SU-DHL-6 (cell line): ENCODE results near the gene NAA38.

Source experiments
- H2AFZ ChIP-seq: fragments of 200-600 bp; sonication (generic); 2 replicates; pipeline ENCODE4 v1.6.1; 2014; ENCODE audit warnings: low read depth, mild to moderate bottlenecking, moderate library complexity, mixed read lengths, antibody characterized with exemption, low read length; ENCODE audit not compliant: severe bottlenecking
- H3F3A ChIP-seq: fragments of 200-600 bp; shearing (Covaris generic); 2 replicates; pipeline ENCODE4 v1.6.0; 2016; ENCODE audit warnings: antibody characterized with exemption, mild to moderate bottlenecking; ENCODE audit not compliant: insufficient read depth
- H3K27ac ChIP-seq: fragments of 200-600 bp; sonication (generic); 2 replicates; pipeline ENCODE4 v1.5.1; 2016; ENCODE audit warnings: low read depth, mild to moderate bottlenecking, low read length, moderate library complexity, mixed read lengths
- H3K27me3 ChIP-seq: fragments of 200-600 bp; sonication (generic), shearing (Covaris generic); 2 replicates; pipeline ENCODE4 v1.6.0; 2014; ENCODE audit warnings: mild to moderate bottlenecking, low read length
- H3K36me3 ChIP-seq: fragments of 200-600 bp; sonication (generic); 2 replicates; pipeline ENCODE4 v1.6.1; 2014; ENCODE audit warnings: mild to moderate bottlenecking, low read length, mixed read lengths
- H3K4me2 ChIP-seq: fragments of 300-600, 200-600 bp; shearing (Covaris generic), sonication (generic); 2 replicates; pipeline ENCODE4 v1.6.0; 2014; ENCODE audit warnings: low read length, low read depth, mild to moderate bottlenecking; ENCODE audit not compliant: poor library complexity, severe bottlenecking
- H3K4me3 ChIP-seq: fragments of 200-600 bp; sonication (generic); 2 replicates; pipeline ENCODE4 v1.5.1; 2014; ENCODE audit warnings: antibody characterized with exemption, low read length, mild to moderate bottlenecking, mixed read lengths; ENCODE audit not compliant: insufficient read depth, poor library complexity, severe bottlenecking
- H3K79me2 ChIP-seq: fragments of 200-600 bp; sonication (generic); 2 replicates; pipeline ENCODE4 v1.6.1; 2014; ENCODE audit warnings: mild to moderate bottlenecking, low read length, moderate library complexity; ENCODE audit not compliant: insufficient read depth
- H3K9ac ChIP-seq: fragments of 200-600 bp; sonication (generic); 2 replicates; pipeline ENCODE4 v1.7.0; 2014; ENCODE audit warnings: mild to moderate bottlenecking, low read length
- H3K9me2 ChIP-seq: fragments of 200-600 bp; sonication (generic); replicated peaks from 2 replicates; pipeline ENCODE4 v1.6.1; 2014; ENCODE audit warnings: low read length; ENCODE audit not compliant: insufficient read depth
- H3K9me3 ChIP-seq: fragments of 200-600 bp; sonication (generic); 2 replicates; pipeline ENCODE4 v1.6.1; 2014; ENCODE audit warnings: low read length, mixed read lengths; ENCODE audit not compliant: insufficient read depth
- H4K20me1 ChIP-seq: fragments of 200-600 bp; sonication (generic); 2 replicates; pipeline ENCODE4 v1.6.1; 2014; ENCODE audit warnings: low read depth, mild to moderate bottlenecking, antibody characterized with exemption, low read length, moderate library complexity, mixed read lengths
- CTCF ChIP-seq: fragments of 200-600 bp; sonication (generic); IDR thresholded peaks from one replicate; pipeline ENCODE4 v1.5.1; 2017; ENCODE audit warnings: antibody characterized with exemption, mild to moderate bottlenecking, low read length, moderate library complexity; ENCODE audit not compliant: insufficient read depth, poor library complexity, severe bottlenecking
- EZH2phosphoT487 ChIP-seq: fragments of 200-600 bp; sonication (generic), shearing (Covaris generic); conservative IDR thresholded peaks from 2 replicates; pipeline ENCODE4 v1.6.1; 2018; ENCODE audit warnings: mild to moderate bottlenecking, antibody characterized with exemption, low read length, moderate library complexity, mixed read lengths

NAA38 gene

GRCh38 chr17:7887482-7888183, 30.3 kb upstream of the NAA38 start:
- Histone ChIP-seq H3K27me3 (no peaks in the 10 kb centered on the region), H3K9me3 (no peaks in the 10 kb centered on the region), H4K20me1 (no peaks in the 10 kb centered on the region), H3K4me3 (peak overlapping the region; percentile 77), H3F3A (peaks cover 28% of the 10 kb centered on the region), H3K4me2 (peak overlapping the region; percentile 86), H3K36me3 (no peaks in the 10 kb centered on the region), H3K9me2 (no peaks in the 10 kb centered on the region), H3K27ac (peak overlapping the region; percentile 85), H2AFZ (peak overlapping the region; percentile 68), H3K9ac (peak overlapping the region; percentile 85), H3K79me2 (peaks cover 44% of the 10 kb centered on the region)
- TF ChIP-seq EZH2phosphoT487, result no peak
- TF ChIP-seq CTCF, result no peak

- Histone ChIP-seq H3K36me3 (no peaks in the 10 kb centered on the region), H4K20me1 (no peaks in the 10 kb centered on the region), H3K79me2 (peaks cover 49% of the 10 kb centered on the region), H3K27ac (peak overlapping the region; percentile 85), H2AFZ (no peak overlapping the region), H3F3A (peaks cover 34% of the 10 kb centered on the region), H3K9me2 (no peaks in the 10 kb centered on the region), H3K9ac (peak overlapping the region; percentile 85), H3K4me3 (peak overlapping the region; percentile 77), H3K27me3 (no peaks in the 10 kb centered on the region), H3K9me3 (no peaks in the 10 kb centered on the region), H3K4me2 (peak overlapping the region; percentile 86)
- no peak for TF ChIP-seq EZH2phosphoT487
- TF ChIP-seq CTCF, result no peak
Measured at GRCh38 chr17:7887038-7887481, 29.7 kb upstream of the NAA38 start.

- no peak overlapping the region for H2AFZ ChIP-seq
- H3K27me3 ChIP-seq, result no peaks in the 10 kb centered on the region
Measured at GRCh38 chr17:7886227-7887037, 29.1 kb upstream of the NAA38 start.

More at GRCh38 chr17:7886227-7887037, 29.1 kb upstream of the NAA38 start:
- H3K27ac ChIP-seq, result peak overlapping the region; percentile 85
- H3K4me2 ChIP-seq, result peak overlapping the region; percentile 86
- H4K20me1 ChIP-seq, result no peaks in the 10 kb centered on the region
- peaks cover 38% of the 10 kb centered on the region for H3F3A ChIP-seq
- peak overlapping the region; percentile 77 for H3K4me3 ChIP-seq
- peaks cover 49% of the 10 kb centered on the region for H3K79me2 ChIP-seq
- peak overlapping the region; percentile 85 for H3K9ac ChIP-seq
- H3K36me3 ChIP-seq, result no peaks in the 10 kb centered on the region
- H3K9me2 ChIP-seq, result no peaks in the 10 kb centered on the region
- TF ChIP-seq EZH2phosphoT487 (no peak), CTCF (no peak)
- H3K9me3 ChIP-seq, result no peaks in the 10 kb centered on the region
